Measurements from ENCODE around the gene IFRD2. TPM values are rescaled to one million over a fixed set of nuclear protein-coding genes. Genes with fewer than 3 reads are reported as not detected.

The IFRD2 gene
- total and polyA plus RNA-seq, 2 of the 8 experiments (the other 6 are each of a cell fraction or from before 2014, with no cell fraction given), result 76.7 to 88.8 TPM

GRCh38 chr3:50238549-50239026, 53.6 kb downstream of the IFRD2 start:
- no peak for FAIRE-seq
- TF ChIP-seq JUND (IDR thresholded peaks at IDR 0.05; ENCODE audit: low read length) (no peak), CTCF (IDR thresholded peaks at IDR 0.05; ENCODE audit: control extremely low read depth in 1 of 3, insufficient read depth in 1 of 3, low read depth in 1 of 3, low read length in 3 of 3) (peak in 1 of 3 experiments; percentile 26; a peak in 1 of 4 replicates), BCL11A (IDR thresholded peaks at IDR 0.05; ENCODE audit: low read depth in 2 of 2, low read length in 2 of 2) (no peak)

More at GRCh38 chr3:50238549-50239026, 53.6 kb downstream of the IFRD2 start:
- Histone ChIP-seq H3K27me3 (replicated peaks in 1 of 4; ENCODE audit: control insufficient read depth in 3 of 4, extremely low read depth in 1 of 4, insufficient read depth in 3 of 4, low read length in 3 of 4) (no peaks in the 10 kb centered on the region), H3K4me3 (ENCODE audit: extremely low read depth in 1 of 4, insufficient read depth in 2 of 4, low read depth in 3 of 4, low read length in 4 of 4) (peak overlapping the region; percentile 86 to 93 (median 90); a peak in 5 of 8 replicates), H4K91ac (replicated peaks; ENCODE audit: insufficient read length, low read length) (no peak overlapping the region), H3K23me2 (ENCODE audit: low read depth, low read length) (peaks cover 21% of the 10 kb centered on the region; the same call in 1 of the 2 replicates), H2BK20ac (ENCODE audit: low read length) (peak overlapping the region; percentile 87; the same call in 1 of the 2 replicates), H2BK15ac (ENCODE audit: low read length) (peak overlapping the region; percentile 40), H2AFZ (ENCODE audit: low read length) (no peak overlapping the region), H3K4me2 (ENCODE audit: insufficient read depth in 1 of 2, low read depth in 2 of 2, low read length in 2 of 2) (peak overlapping the region; percentile 82 to 96), H2BK5ac (ENCODE audit: low read depth, low read length) (0 out of 2 replicates have a peak overlapping the region, but pooled peaks have one; percentile 4), H3K9ac (replicated peaks in 1 of 4; ENCODE audit: extremely low read depth in 1 of 4, low read depth in 3 of 4, low read length in 3 of 4) (no peak overlapping the region), H3K56ac (replicated peaks; ENCODE audit: insufficient read length, low read depth, low read length) (no peak overlapping the region), H3K79me1 (ENCODE audit: low read depth, low read length) (peaks cover 17% of the 10 kb centered on the region), H3K18ac (ENCODE audit: extremely low read depth, low read length) (peak overlapping the region; percentile 90; the same call in 1 of the 2 replicates), H2AK5ac (ENCODE audit: low read depth, low read length) (peak overlapping the region; percentile 65; the same call in 1 of the 2 replicates), H3K79me2 (ENCODE audit: control insufficient read depth in 1 of 2, insufficient read depth in 2 of 2, low read length in 2 of 2) (peaks cover 32 to 72% of the 10 kb centered on the region in 2 experiments), H3K14ac (ENCODE audit: insufficient read length) (no peak overlapping the region), H4K5ac (ENCODE audit: insufficient read length, low read depth, low read length) (no peak overlapping the region), H2BK120ac (replicated peaks; ENCODE audit: low read depth, low read length) (no peak overlapping the region), H3K4ac (replicated peaks; ENCODE audit: insufficient read length, low read depth, low read length) (no peak overlapping the region), H4K8ac (ENCODE audit: extremely low read depth, insufficient read depth, low read length) (no peak overlapping the region), H4K20me1 (replicated peaks in 1 of 2; ENCODE audit: control insufficient read depth in 1 of 2, insufficient read depth in 2 of 2, low read length in 2 of 2) (peaks cover 15 to 39% of the 10 kb centered on the region in 2 experiments), H3K4me1 (replicated peaks in 1 of 4; ENCODE audit: control insufficient read depth in 3 of 4, insufficient read depth in 4 of 4, low read length in 3 of 4) (peaks cover 6 to 62% (median 57%) of the 10 kb centered on the region in 4 experiments), H3K27ac (ENCODE audit: low read depth, low read length) (no peak overlapping the region), H3K23ac (ENCODE audit: insufficient read length) (no peak overlapping the region), H3K36me3 (ENCODE audit: control insufficient read depth in 2 of 4, insufficient read depth in 4 of 4, low read length in 3 of 4) (no peaks in the 10 kb centered on the region), H3K9me3 (ENCODE audit: insufficient read depth in 2 of 2, low read depth in 1 of 2, low read length in 1 of 2) (no peaks in the 10 kb centered on the region), H2BK12ac (ENCODE audit: low read depth, low read length) (peak overlapping the region; percentile 72; the same call in 1 of the 2 replicates)
- ChIA-PET POLR2A (ENCODE audit: partially characterized antibody) (interaction anchor here (0.7 to 4.1 kb wide), 8 partner anchors 8 to 61 kb away, joined by 3 to 33 read pairs (median 4); partner anchors contain the start of genes HYAL3, IFRD2 and NAA80), CTCF (ENCODE audit: partially characterized antibody) (interaction anchor here (0.6 to 53.5 kb wide), 5 partner anchors 17 to 118 kb away, joined by 3 to 2149 read pairs (median 121); partner anchors contain the start of genes GNAI2, GNAT1, LSMEM2 and SEMA3B)
- 83% methylated on average over 3 of the region's 7 CpGs; no CpG with 5 or more reads in 1 of the 2 experiments for WGBS, 2 experiments (ENCODE audit: extremely low coverage in 1 of 2, insufficient coverage in 1 of 2, insufficient read length in 1 of 2, insufficient replicate concordance in 2 of 2, low coverage in 1 of 2, low lambda C conversion rate in 2 of 2, missing lambda C conversion rate in 1 of 2)
- no peak for DNase-seq (ENCODE audit: low read depth in 1 of 2, low spot score in 2 of 2)

All from H1 (cell line).